Liver (tissue), 9 donors: ENCODE results near the gene SCN1A. TPM values are rescaled to one million over a fixed set of nuclear protein-coding genes. Genes with fewer than 3 reads are reported as not detected.

Experiments used
- DNase-seq: peaks from one replicate; pipeline ENCODE4 v3.0.0-alpha.2; 2017; ENCODE audit warnings: low spot score
- H3K27ac ChIP-seq, 2 donors: one replicate each; pipeline ENCODE4 v1.7.0; 2013; ENCODE audit warnings: inconsistent platforms in 2 of 2, low read length in 2 of 2, control low read depth in 1 of 2, low read depth in 1 of 2, mild to moderate bottlenecking in 1 of 2
- H3K27me3 ChIP-seq, 4 donors: one replicate each; pipeline versions ENCODE4 v1.6.1 to v1.7.0; 2013; ENCODE audit warnings: low read length in 3 of 4, inconsistent platforms in 1 of 4, mild to moderate bottlenecking in 1 of 4, moderate library complexity in 1 of 4; ENCODE audit not compliant: control insufficient read depth in 4 of 4, insufficient read depth in 4 of 4
- H3K36me3 ChIP-seq, 4 donors: one replicate each; pipeline versions ENCODE4 v1.6.1 to v1.7.0; 2013; ENCODE audit warnings: low read length in 3 of 4, mild to moderate bottlenecking in 3 of 4, low read depth in 1 of 4, moderate library complexity in 1 of 4; ENCODE audit not compliant: control insufficient read depth in 4 of 4, insufficient read depth in 3 of 4
- H3K4me1 ChIP-seq, 4 donors: one replicate each; pipeline versions ENCODE4 v1.6.1 to v1.7.0; 2013; ENCODE audit warnings: low read length in 3 of 4, mild to moderate bottlenecking in 3 of 4, moderate library complexity in 1 of 4; ENCODE audit not compliant: control insufficient read depth in 4 of 4, insufficient read depth in 4 of 4
- H3K4me3 ChIP-seq, 3 donors: one replicate each; pipeline versions ENCODE4 v1.6.1 to v1.7.0; 2013; ENCODE audit warnings: low read length in 3 of 3, control low read depth in 1 of 3, low read depth in 1 of 3, mild to moderate bottlenecking in 1 of 3
- H3K9ac ChIP-seq, 2 donors: one replicate each; pipeline ENCODE4 v1.7.0; 2013; ENCODE audit warnings: low read length in 2 of 2, mild to moderate bottlenecking in 2 of 2, moderate library complexity in 2 of 2, control low read depth in 1 of 2, low read depth in 1 of 2
- H3K9me3 ChIP-seq, 4 donors: one replicate each; pipeline versions ENCODE4 v1.6.1 to v1.7.0; 2013; ENCODE audit warnings: low read length in 3 of 4; ENCODE audit not compliant: control insufficient read depth in 4 of 4
- ATF3 ChIP-seq: IDR thresholded peaks from 2 replicates; pipeline ENCODE4 v1.6.1; 2016; ENCODE audit warnings: antibody characterized with exemption
- EGR1 ChIP-seq, 2 donors: IDR thresholded peaks; 2 replicates each; pipeline ENCODE4 v1.6.1; 2016 to 2018; ENCODE audit warnings: antibody characterized with exemption in 2 of 2, low read depth in 2 of 2
- FOXA2 ChIP-seq: IDR thresholded peaks from 2 replicates; pipeline ENCODE4 v1.6.1; 2016; ENCODE audit warnings: antibody characterized with exemption
- JUND ChIP-seq, 2 donors: IDR thresholded peaks; 2 replicates each; pipeline ENCODE4 v1.6.1; 2016; ENCODE audit warnings: antibody characterized with exemption in 2 of 2
- RAD21 ChIP-seq, 2 donors: IDR thresholded peaks; 2 replicates each; pipeline ENCODE4 v1.6.1; 2016; ENCODE audit warnings: antibody characterized with exemption in 2 of 2, mild to moderate bottlenecking in 2 of 2
- REST ChIP-seq: IDR thresholded peaks from 2 replicates; pipeline ENCODE4 v1.6.1; 2016; ENCODE audit warnings: antibody characterized with exemption, mild to moderate bottlenecking
- RXRA ChIP-seq, 2 donors: IDR thresholded peaks; 2 replicates each; pipeline ENCODE4 v1.6.1; 2017 to 2018; ENCODE audit warnings: antibody characterized with exemption in 2 of 2, mild to moderate bottlenecking in 1 of 2
- SP1 ChIP-seq: IDR thresholded peaks from 2 replicates; pipeline ENCODE4 v1.6.1; 2018; ENCODE audit warnings: antibody characterized with exemption, mild to moderate bottlenecking
- TAF1 ChIP-seq: conservative IDR thresholded peaks from 2 replicates; pipeline ENCODE4 v1.6.1; 2016; ENCODE audit warnings: antibody characterized with exemption, mild to moderate bottlenecking
- YY1 ChIP-seq: IDR thresholded peaks from 2 replicates; pipeline ENCODE4 v1.6.1; 2016; ENCODE audit warnings: antibody characterized with exemption, mild to moderate bottlenecking
- WGBS: extraction: QIAGEN DNeasy Blood & Tissue Kit; methylation state at CpG from one replicate; pipeline ENCODE4 v1.1.7; 2013; 5-methylcytosine and 5-hydroxymethylcytosine counted together
- polyA plus RNA-seq, 2 donors: library from polyadenylated mRNA; stranded (reverse) in 1 of 2; unstranded in 1 of 2; fragments of 200-250 nt in 1 of 2; fragments of >200 nt in 1 of 2; fragmentation: Nextera tagmentation in 1 of 2; extraction: Ambion mirVana in 1 of 2; gene quantifications; one replicate each; pipeline versions ENCODE4 v1.2.1 to v1.2.3, GENCODE V29; 2013 to 2015
- total RNA-seq, 2 donors: library from RNA; depleted of rRNA; stranded (reverse); fragments of >200 nt; gene quantifications; one replicate each; pipeline ENCODE4 v1.2.3, GENCODE V29; 2014
- TF ChIP-seq, protein P1 (sequence below): IDR thresholded peaks from 2 replicates; pipeline ENCODE4 v1.6.1; 2016; ENCODE audit warnings: antibody characterized with exemption
- TF ChIP-seq, protein P2 (sequence below): fragments of 150-350 bp; IDR thresholded peaks from 2 replicates; pipeline ENCODE4 v1.5.1; 2017; ENCODE audit warnings: improper control_type of control experiment, low read depth, low read length; ENCODE audit not compliant: missing input control
- TF ChIP-seq, protein P3 (sequence below): IDR thresholded peaks from 2 replicates; pipeline ENCODE4 v1.6.1; 2016; ENCODE audit warnings: antibody characterized with exemption
- donor health status: healthy.
- donor health status: healthy.
- donor health status: healthy.
- donor health status: healthy.
- donor health status: healthy.

Gene SCN1A
- total and polyA plus RNA-seq, 4 donors, result 0.11 TPM; not detected in 3

DNA sequence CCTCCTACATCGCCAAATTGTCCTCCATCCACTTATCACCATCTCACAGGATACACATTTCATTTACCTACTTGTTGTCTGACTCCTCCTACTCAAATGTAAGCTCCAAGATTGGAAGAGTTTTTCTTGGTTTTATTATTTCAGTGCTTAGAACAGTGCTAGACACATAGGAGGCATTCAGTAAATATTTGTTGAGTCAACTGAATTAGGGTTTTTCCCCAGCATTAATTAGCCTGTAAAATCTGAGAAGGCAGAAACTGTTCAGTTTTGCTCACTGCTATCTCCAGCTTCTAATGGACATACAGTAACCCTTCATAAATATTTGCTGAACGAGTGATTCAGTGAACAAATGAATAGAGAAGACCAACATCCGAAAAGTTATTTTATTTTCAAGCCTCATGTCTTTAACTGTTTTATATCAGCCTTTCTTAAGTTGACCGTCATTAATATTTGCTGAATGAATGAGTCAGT is 175.0 kb downstream of the SCN1A start (continued):
- TF ChIP-seq, protein P1, sequence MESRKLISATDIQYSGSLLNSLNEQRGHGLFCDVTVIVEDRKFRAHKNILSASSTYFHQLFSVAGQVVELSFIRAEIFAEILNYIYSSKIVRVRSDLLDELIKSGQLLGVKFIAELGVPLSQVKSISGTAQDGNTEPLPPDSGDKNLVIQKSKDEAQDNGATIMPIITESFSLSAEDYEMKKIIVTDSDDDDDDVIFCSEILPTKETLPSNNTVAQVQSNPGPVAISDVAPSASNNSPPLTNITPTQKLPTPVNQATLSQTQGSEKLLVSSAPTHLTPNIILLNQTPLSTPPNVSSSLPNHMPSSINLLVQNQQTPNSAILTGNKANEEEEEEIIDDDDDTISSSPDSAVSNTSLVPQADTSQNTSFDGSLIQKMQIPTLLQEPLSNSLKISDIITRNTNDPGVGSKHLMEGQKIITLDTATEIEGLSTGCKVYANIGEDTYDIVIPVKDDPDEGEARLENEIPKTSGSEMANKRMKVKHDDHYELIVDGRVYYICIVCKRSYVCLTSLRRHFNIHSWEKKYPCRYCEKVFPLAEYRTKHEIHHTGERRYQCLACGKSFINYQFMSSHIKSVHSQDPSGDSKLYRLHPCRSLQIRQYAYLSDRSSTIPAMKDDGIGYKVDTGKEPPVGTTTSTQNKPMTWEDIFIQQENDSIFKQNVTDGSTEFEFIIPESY, result no peak
- TF ChIP-seq ATF3, result no peak
- no peak for TF ChIP-seq YY1

GRCh38 chr2:165952085-165952484 is 175.7 kb downstream of the SCN1A start:
- Histone ChIP-seq H3K27ac (no peak overlapping the region), H3K4me3 (no peak overlapping the region), H3K36me3 (peaks cover 0 to 19% (median 1%) of the 10 kb centered on the region in 4 donors), H3K4me1 (peaks cover 0 to 18% (median 12%) of the 10 kb centered on the region in 4 donors), H3K27me3 (no peaks in the 10 kb centered on the region), H3K9me3 (no peaks in the 10 kb centered on the region), H3K9ac (no peak overlapping the region)
- WGBS, result 0% methylated on average over 1 of the region's 1 CpG
- TF ChIP-seq JUND (IDR thresholded peaks at IDR 0.05) (no peak), REST (no peak), FOXA2 (no peak), TAF1 (no peak), RXRA (IDR thresholded peaks at IDR 0.05) (no peak), EGR1 (IDR thresholded peaks at IDR 0.05; ENCODE audit: low read depth in 2 of 2) (no peak), SP1 (no peak), RAD21 (IDR thresholded peaks at IDR 0.05) (no peak)
- TF ChIP-seq, protein P2, sequence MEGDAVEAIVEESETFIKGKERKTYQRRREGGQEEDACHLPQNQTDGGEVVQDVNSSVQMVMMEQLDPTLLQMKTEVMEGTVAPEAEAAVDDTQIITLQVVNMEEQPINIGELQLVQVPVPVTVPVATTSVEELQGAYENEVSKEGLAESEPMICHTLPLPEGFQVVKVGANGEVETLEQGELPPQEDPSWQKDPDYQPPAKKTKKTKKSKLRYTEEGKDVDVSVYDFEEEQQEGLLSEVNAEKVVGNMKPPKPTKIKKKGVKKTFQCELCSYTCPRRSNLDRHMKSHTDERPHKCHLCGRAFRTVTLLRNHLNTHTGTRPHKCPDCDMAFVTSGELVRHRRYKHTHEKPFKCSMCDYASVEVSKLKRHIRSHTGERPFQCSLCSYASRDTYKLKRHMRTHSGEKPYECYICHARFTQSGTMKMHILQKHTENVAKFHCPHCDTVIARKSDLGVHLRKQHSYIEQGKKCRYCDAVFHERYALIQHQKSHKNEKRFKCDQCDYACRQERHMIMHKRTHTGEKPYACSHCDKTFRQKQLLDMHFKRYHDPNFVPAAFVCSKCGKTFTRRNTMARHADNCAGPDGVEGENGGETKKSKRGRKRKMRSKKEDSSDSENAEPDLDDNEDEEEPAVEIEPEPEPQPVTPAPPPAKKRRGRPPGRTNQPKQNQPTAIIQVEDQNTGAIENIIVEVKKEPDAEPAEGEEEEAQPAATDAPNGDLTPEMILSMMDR, result no peak
- TF ChIP-seq, protein P1, result no peak
- TF ChIP-seq, protein P3, sequence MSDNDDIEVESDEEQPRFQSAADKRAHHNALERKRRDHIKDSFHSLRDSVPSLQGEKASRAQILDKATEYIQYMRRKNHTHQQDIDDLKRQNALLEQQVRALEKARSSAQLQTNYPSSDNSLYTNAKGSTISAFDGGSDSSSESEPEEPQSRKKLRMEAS, result no peak
- DNase-seq, result no peak
